Measurements from ENCODE around the gene NUTM1. TPM values are rescaled to one million over a fixed set of nuclear protein-coding genes. Genes with fewer than 3 reads are reported as not detected.

Gene NUTM1
- polyA plus RNA-seq, 1 experiment: not detected

- Histone ChIP-seq H3K9me3 (ENCODE audit: control insufficient read depth, insufficient read depth, low read length) (no peaks in the 10 kb centered on the region), H3K27ac (ENCODE audit: low read depth, low read length) (no peak overlapping the region), H3K4me3 (ENCODE audit: low read depth, low read length) (no peak overlapping the region), H3K27me3 (ENCODE audit: control insufficient read depth, insufficient read depth, low read length) (no peaks in the 10 kb centered on the region)
- ChIA-PET POLR2A (no interaction called here), CTCF (no interaction called here)
- DNase-seq (ENCODE audit: low read depth, low spot score): no peak
- no peak for TF ChIP-seq CTCF (IDR thresholded peaks at IDR 0.05; ENCODE audit: low read depth, low read length)
These were observed 11.3 kb upstream of the NUTM1 start for GRCh38 chr15:34331809-34332208.

- CTCF ChIA-PET: interaction anchor here (1.8 kb wide), 1 partner anchor 11 kb away, joined by 7 read pairs; the partner anchor contains the start of genes NOP10 and NUTM1
- Histone ChIP-seq H3K4me3 (ENCODE audit: low read depth, low read length) (no peak overlapping the region), H3K27ac (ENCODE audit: low read depth, low read length) (no peak overlapping the region), H3K27me3 (ENCODE audit: control insufficient read depth, insufficient read depth, low read length) (no peaks in the 10 kb centered on the region), H3K9me3 (ENCODE audit: control insufficient read depth, insufficient read depth, low read length) (no peaks in the 10 kb centered on the region; the same call in 1 of the 2 replicates)
- POLR2A ChIA-PET: no interaction called here
- DNase-seq (ENCODE audit: low read depth, low spot score): no peak
- TF ChIP-seq CTCF (IDR thresholded peaks at IDR 0.05; ENCODE audit: low read depth, low read length): no peak
These were observed 10.5 kb upstream of the NUTM1 start for GRCh38 chr15:34332553-34333120.

- POLR2A ChIA-PET: interaction anchor here (0.6 kb wide), 1 partner anchor 35 kb away, joined by 4 read pairs; no protein-coding TSS in a partner anchor
- no peak overlapping the region for H3K27ac ChIP-seq (ENCODE audit: low read depth, low read length)
- no peak overlapping the region for H3K4me3 ChIP-seq (ENCODE audit: low read depth, low read length)
- no peak for TF ChIP-seq CTCF (IDR thresholded peaks at IDR 0.05; ENCODE audit: low read depth, low read length)
- H3K27me3 ChIP-seq (ENCODE audit: control insufficient read depth, insufficient read depth, low read length): no peaks in the 10 kb centered on the region
- H3K9me3 ChIP-seq (ENCODE audit: control insufficient read depth, insufficient read depth, low read length): no peaks in the 10 kb centered on the region; the same call in 1 of the 2 replicates
- CTCF ChIA-PET: interaction anchor here (1.8 kb wide), 1 partner anchor 9 kb away, joined by 7 read pairs; the partner anchor contains the start of genes NOP10 and NUTM1
- no peak for DNase-seq (ENCODE audit: low read depth, low spot score)
These were observed 8.4 kb upstream of the NUTM1 start for GRCh38 chr15:34334672-34335071.

- Histone ChIP-seq H3K4me3 (ENCODE audit: low read depth, low read length) (no peak overlapping the region), H3K27ac (ENCODE audit: low read depth, low read length) (no peak overlapping the region), H3K9me3 (ENCODE audit: control insufficient read depth, insufficient read depth, low read length) (no peaks in the 10 kb centered on the region; the same call in 1 of the 2 replicates), H3K27me3 (ENCODE audit: control insufficient read depth, insufficient read depth, low read length) (no peaks in the 10 kb centered on the region)
- no peak for DNase-seq (ENCODE audit: low read depth, low spot score)
- CTCF ChIA-PET: no interaction called here
- POLR2A ChIA-PET: no interaction called here
- TF ChIP-seq CTCF (IDR thresholded peaks at IDR 0.05; ENCODE audit: low read depth, low read length): no peak
These were observed 7.7 kb upstream of the NUTM1 start for GRCh38 chr15:34335176-34336032.
